ENCODE measurements around the gene MYMX.

DNA sequence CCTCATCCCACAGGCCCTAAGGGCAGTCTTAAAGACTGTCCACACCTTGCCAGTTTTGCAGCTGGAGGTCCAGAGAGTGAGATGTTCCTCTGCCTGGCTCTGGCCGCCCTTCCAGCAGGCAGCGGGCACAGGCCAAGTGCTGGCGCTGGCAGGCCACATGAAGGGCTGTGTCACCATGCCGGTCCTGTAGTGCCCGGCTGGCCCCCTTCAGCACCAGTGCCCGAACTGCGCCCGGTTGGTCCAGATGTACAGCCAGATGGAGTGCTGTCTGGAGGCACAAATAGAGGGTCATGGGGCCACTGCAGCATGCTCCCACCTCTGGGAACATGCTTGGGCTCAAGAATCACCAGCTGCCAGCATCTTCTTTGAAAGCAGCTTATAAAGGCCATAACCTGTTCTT is 44.9 kb downstream of the MYMX start:
- TF ChIP-seq POLR2A (IDR thresholded peaks at IDR 0.05): no peak
- no peak for TF ChIP-seq CTCF (IDR thresholded peaks at IDR 0.05)
- no peak for TF ChIP-seq POLR2AphosphoS5 (IDR thresholded peaks at IDR 0.05)
